GM06990 (cell line): ENCODE results near the gene DSCAM.
"Not testable (repeated sequence)": the region's sequence is repeated elsewhere in the genome, so short reads cannot be mapped to it uniquely, and the experiment has no call there.

Experiments
- DNase-seq: peaks from one replicate; pipeline ENCODE4 v3.0.0-alpha.2; 2011; ENCODE audit not compliant: insufficient read length; ENCODE audit errors: extremely low read depth
- H3K27me3 ChIP-seq: replicated peaks from 2 replicates; pipeline ENCODE4 v1.6.0; 2011; ENCODE audit warnings: low read length; ENCODE audit not compliant: control insufficient read depth, insufficient read depth
- H3K36me3 ChIP-seq: 2 replicates; pipeline ENCODE4 v1.5.1; 2011; ENCODE audit warnings: low read length; ENCODE audit not compliant: control insufficient read depth, insufficient read depth
- H3K4me3 ChIP-seq: replicated peaks from 2 replicates; pipeline ENCODE4 v1.5.1; 2011; ENCODE audit warnings: low read depth, mild to moderate bottlenecking, control low read depth, low read length
- CTCF ChIP-seq: IDR thresholded peaks from 2 replicates; pipeline ENCODE4 v1.5.1; 2011; ENCODE audit warnings: low read length, control low read depth, mild to moderate bottlenecking, inconsistent platforms; ENCODE audit not compliant: insufficient read depth, poor library complexity, severe bottlenecking

DSCAM gene

DNA sequence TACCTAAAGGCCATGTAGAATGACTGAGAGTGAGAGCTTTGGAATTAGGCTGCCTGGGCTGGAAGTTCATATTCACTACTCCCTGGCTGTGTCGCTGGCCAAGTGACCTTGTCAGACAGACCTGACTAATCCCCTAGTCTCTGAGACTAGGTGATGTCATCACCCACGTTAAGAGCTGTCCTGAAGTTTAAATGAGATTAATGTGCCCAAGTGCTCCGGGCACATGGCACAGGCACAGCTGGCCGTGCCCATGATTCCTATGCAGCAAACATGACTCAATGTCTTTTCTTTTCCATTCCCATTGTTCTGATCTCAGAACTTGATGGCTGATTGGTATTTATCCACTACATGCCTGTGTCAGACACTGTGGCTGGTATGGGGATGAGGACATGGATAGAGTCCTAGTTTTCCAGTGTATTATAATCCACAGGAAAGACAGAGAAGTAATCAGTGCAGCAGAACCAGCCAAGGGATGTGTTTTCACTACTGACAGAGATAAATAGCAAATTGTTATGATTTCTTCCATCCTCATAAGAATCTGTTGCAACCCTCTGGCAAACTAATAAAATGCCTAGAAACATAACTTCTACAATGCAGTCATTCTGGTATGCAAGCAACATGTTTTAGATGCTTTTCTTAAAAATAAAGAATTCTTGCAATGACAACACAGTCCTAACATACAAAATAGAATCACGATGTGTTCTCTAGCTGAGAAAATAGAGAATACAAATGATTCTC lies 798.8 kb downstream of the DSCAM start:
- no peak for DNase-seq
- TF ChIP-seq CTCF: no peak
- no peaks in the 10 kb centered on the region for H3K27me3 ChIP-seq
- H3K36me3 ChIP-seq: no peaks in the 10 kb centered on the region
- no peak overlapping the region for H3K4me3 ChIP-seq

DNA sequence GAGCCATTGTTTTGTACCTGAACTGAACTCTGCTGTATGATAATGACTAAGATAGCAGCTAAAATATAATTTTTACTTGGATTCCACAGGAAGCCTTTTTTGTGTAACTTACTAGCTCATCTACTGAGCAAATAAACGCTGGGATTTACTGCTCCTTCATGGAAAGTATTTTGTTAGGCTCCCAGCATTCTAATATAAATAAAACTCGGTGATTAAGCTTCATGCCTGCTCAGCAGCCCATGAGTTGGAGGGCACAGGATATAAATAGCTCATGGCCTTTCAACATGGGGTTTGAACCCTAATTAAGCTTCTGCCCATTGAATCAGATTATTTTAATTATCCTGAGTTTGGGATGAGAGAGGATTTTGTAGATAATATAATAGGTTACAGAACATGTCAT lies 799.7 kb downstream of the DSCAM start:
- Histone ChIP-seq H3K27me3 (no peaks in the 10 kb centered on the region), H3K36me3 (no peaks in the 10 kb centered on the region), H3K4me3 (no peak overlapping the region)
- DNase-seq: no peak
- no peak for TF ChIP-seq CTCF

DNA sequence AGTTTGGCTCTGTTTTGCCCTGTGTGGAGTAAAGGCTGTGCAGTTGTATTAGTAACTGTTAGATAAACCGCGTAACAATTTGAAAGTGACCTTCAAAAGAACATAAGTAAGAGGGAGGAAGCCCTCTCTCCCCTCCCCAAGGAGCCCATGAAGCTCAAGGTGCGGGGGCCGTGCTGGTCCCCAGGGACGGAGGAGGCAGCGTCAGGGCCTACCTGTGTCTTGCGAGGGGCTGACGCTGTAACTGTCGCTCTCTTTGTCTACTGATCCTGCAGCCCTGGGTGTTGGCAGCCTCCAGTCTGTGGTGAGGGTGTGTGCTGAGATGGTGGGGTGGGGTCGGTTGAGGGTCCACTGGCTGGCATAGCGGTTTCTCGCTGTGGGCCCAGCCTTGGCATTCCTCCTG lies 803.1 kb downstream of the DSCAM start:
- Histone ChIP-seq H3K27me3 (no peaks in the 10 kb centered on the region), H3K36me3 (no peaks in the 10 kb centered on the region), H3K4me3 (no peak overlapping the region)
- no peak for TF ChIP-seq CTCF
- DNase-seq: no peak

GRCh38 chr21:40043423-40043822 lies 803.5 kb downstream of the DSCAM start:
- Histone ChIP-seq H3K27me3 (no peaks in the 10 kb centered on the region), H3K4me3 (no peak overlapping the region), H3K36me3 (no peaks in the 10 kb centered on the region)
- DNase-seq: no peak
- TF ChIP-seq CTCF: no peak

DNA sequence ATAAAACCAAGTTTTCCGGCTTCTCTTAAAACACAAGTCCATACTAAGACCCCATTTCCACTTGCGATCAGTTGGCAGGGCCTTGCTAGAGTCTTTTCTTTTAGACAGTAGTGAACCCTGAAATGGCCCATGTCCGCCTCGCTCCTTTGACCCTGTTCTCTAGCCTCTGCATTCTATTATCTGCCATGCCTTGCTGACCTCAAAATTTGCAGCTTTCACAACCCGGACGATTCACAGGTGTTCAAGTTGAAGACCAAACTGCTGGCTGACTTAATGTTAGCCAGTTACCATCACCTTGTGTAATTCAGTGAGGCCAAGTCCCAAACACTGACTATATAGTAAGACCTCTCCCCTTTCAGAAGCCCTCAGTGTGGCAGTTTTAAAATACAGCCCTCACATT lies 805.5 kb downstream of the DSCAM start:
- no peaks in the 10 kb centered on the region for H3K36me3 ChIP-seq
- no peak for DNase-seq
- no peak for TF ChIP-seq CTCF
- no peak overlapping the region for H3K4me3 ChIP-seq
- H3K27me3 ChIP-seq: no peaks in the 10 kb centered on the region

DNA sequence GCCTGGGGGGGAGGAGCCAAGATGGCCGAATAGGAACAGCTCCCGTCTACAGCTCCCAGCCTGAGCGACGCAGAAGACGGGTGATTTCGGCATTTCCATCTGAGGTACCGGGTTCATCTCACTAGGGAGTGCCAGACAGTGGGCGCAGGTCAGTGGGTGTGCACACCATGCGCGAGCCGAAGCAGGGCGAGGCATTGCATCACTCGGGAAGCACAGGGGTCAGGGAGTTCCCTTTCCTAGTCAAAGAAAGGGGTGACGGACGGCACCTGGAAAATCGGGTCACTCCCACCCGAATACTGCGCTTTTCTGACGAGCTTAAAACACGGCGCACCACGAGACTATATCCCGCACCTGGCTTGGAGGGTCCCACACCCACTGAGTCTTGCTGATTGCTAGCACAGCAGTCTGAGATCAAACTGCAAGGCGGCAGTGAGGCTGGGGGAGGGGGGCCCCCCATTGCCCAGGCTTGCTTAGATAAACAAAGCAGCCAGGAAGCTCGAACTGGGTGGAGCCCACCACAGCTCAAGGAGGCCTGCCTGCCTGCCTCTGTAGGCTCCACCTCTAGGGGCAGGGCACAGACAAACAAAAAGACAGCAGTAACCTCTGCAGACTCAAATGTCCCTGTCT lies 813.7 kb downstream of the DSCAM start:
- H3K27me3 ChIP-seq, H3K4me3 ChIP-seq, DNase-seq: not testable (repeated sequence)

More for the DNA sequence above, 813.7 kb downstream of the DSCAM start:
- H3K36me3 ChIP-seq: not testable (repeated sequence)
